GM12878 (cell line): ENCODE data around the gene XPO6. TPM values are rescaled to one million over a fixed set of nuclear protein-coding genes. Genes with fewer than 3 reads are reported as not detected.

Source experiments
- ATAC-seq: fragments of 200-7000 bp; cut with Tn5 transposase; 3 replicates; pipeline ENCODE4 v1.9.1; 2020; ENCODE audit warnings: mild to moderate bottlenecking, moderate library complexity
- BruUV-seq: library from RNA; stranded (reverse); fragments of 400-500 nt; replicated peaks from 2 replicates; lab custom pipeline; 2021; lab: Mats Ljungman, UMichigan
- CTCF ChIA-PET: fragments of 300-600 bp; sonication (Branson Sonifier 250); formaldehyde crosslinking; extraction: SDS; loops from one replicate; lab custom pipeline; 2021; ENCODE audit warnings: inconsistent platforms; lab: Yijun Ruan, JAX
- POLR2A ChIA-PET: fragments of 350-600 bp; formaldehyde crosslinking; extraction: SDS; loops from one replicate; lab custom pipeline; 2021; ENCODE audit warnings: inconsistent platforms; lab: Charles Lee
- RAD21 ChIA-PET: fragments of 300-600 bp; sonication (Branson Sonifier 250); formaldehyde crosslinking; loops from one replicate; lab custom pipeline; 2023; ENCODE audit warnings: antibody characterized with exemption; ENCODE audit not compliant: unreplicated experiment; lab: Charles Lee
- SMC1A ChIA-PET: fragments of 300-600 bp; sonication (Branson Sonifier 250); formaldehyde crosslinking; loops from one replicate; lab custom pipeline; 2023; ENCODE audit not compliant: unreplicated experiment, uncharacterized antibody; lab: Charles Lee
- DNase-seq: peaks from one replicate; pipeline ENCODE4 v3.0.0-alpha.2; 2011; ENCODE audit warnings: low read depth, low spot score
- FAIRE-seq: peaks from 3 replicates; lab custom pipeline; 2011; peaks lifted over from hg19 to GRCh38; lab: Jason Lieb, UNC
- H2AFZ ChIP-seq: 2 replicates; pipeline ENCODE4 v1.6.0; 2011; ENCODE audit warnings: low read depth, low read length, control low read depth; ENCODE audit not compliant: control insufficient read depth
- H3K27ac ChIP-seq: 2 replicates; pipeline ENCODE4 v1.5.1; 2011; ENCODE audit warnings: control low read depth; ENCODE audit not compliant: control insufficient read depth, insufficient read depth
- H3K27me3 ChIP-seq, 2 experiments: replicated peaks in 1 of 2; 2 replicates each; pipeline versions ENCODE4 v1.6.0 to v1.6.1; 2011; ENCODE audit warnings: low read length in 1 of 2; ENCODE audit not compliant: control insufficient read depth in 2 of 2, insufficient read depth in 2 of 2
- H3K36me3 ChIP-seq, 2 experiments: 2 replicates each; pipeline ENCODE4 v1.5.1; 2011; ENCODE audit warnings: low read length in 1 of 2; ENCODE audit not compliant: control insufficient read depth in 2 of 2, insufficient read depth in 2 of 2
- H3K4me1 ChIP-seq: 2 replicates; pipeline ENCODE4 v1.6.1; 2011; ENCODE audit warnings: mild to moderate bottlenecking, low read length, moderate library complexity, mixed read lengths; ENCODE audit not compliant: control insufficient read depth, insufficient read depth
- H3K4me2 ChIP-seq: 2 replicates; pipeline ENCODE4 v1.6.0; 2011; ENCODE audit warnings: control low read depth; ENCODE audit not compliant: control insufficient read depth, insufficient read depth
- H3K4me3 ChIP-seq: fragments of 200-600 bp; sonication (generic); 2 replicates; pipeline ENCODE4 v1.5.1; 2016
- H3K79me2 ChIP-seq: 2 replicates; pipeline ENCODE4 v1.6.0; 2011; ENCODE audit warnings: low read length; ENCODE audit not compliant: control insufficient read depth, insufficient read depth
- H3K9ac ChIP-seq: 2 replicates; pipeline ENCODE4 v1.8.0; 2011; ENCODE audit warnings: low read length, control low read depth, mixed read lengths; ENCODE audit not compliant: control insufficient read depth, insufficient read depth
- H3K9me3 ChIP-seq: replicated peaks from 3 replicates; pipeline ENCODE4 v1.5.1; 2011; ENCODE audit warnings: mild to moderate bottlenecking, low read length; ENCODE audit not compliant: control insufficient read depth, insufficient read depth
- H4K20me1 ChIP-seq: 2 replicates; pipeline ENCODE4 v1.6.0; 2011; ENCODE audit not compliant: control insufficient read depth, insufficient read depth
- CEBPZ ChIP-seq: fragments of 150-350 bp; IDR thresholded peaks from 2 replicates; pipeline ENCODE4 v1.6.1; 2016; ENCODE audit warnings: low read depth, low read length
- E4F1 ChIP-seq: fragments of 450-650 bp; IDR thresholded peaks from 2 replicates; pipeline ENCODE4 v1.6.1; 2018; ENCODE audit warnings: borderline replicate concordance, mild to moderate bottlenecking; ENCODE audit not compliant: partially characterized antibody
- MEF2A ChIP-seq: IDR thresholded peaks from 2 replicates; pipeline ENCODE4 v1.6.1; 2011; ENCODE audit warnings: low read depth, mild to moderate bottlenecking, low read length, moderate library complexity; ENCODE audit not compliant: insufficient read depth
- PBX3 ChIP-seq: IDR thresholded peaks from 2 replicates; pipeline ENCODE4 v1.6.1; 2011; ENCODE audit warnings: mild to moderate bottlenecking, low read depth, low read length, moderate library complexity; ENCODE audit not compliant: insufficient replicate concordance
- SRF ChIP-seq, 2 experiments: IDR thresholded peaks; 2 replicates each; pipeline ENCODE4 v1.6.1; 2011; ENCODE audit warnings: low read depth in 2 of 2, low read length in 2 of 2, mild to moderate bottlenecking in 1 of 2, moderate library complexity in 1 of 2
- WGBS: methylation state at CpG from one replicate; pipeline ENCODE4 v1.1.6; 2016; ENCODE audit warnings: low lambda C conversion rate; ENCODE audit not compliant: insufficient replicate concordance, insufficient coverage; ENCODE audit errors: missing lambda C conversion rate; 5-methylcytosine and 5-hydroxymethylcytosine counted together
- in situ Hi-C: fragments of 300-500 bp; cut with MboI; formaldehyde crosslinking; loops from 9 replicates; pipeline ENCODE4 v1.14.3; 2018; ENCODE audit warnings: mixed read lengths
- intact Hi-C: fragments of 100-400 bp; cut with micrococcal nuclease; formaldehyde crosslinking; loops from one replicate; pipeline ENCODE4 v1.14.2; 2022; ENCODE audit not compliant: unreplicated experiment
- polyA plus RNA-seq, 11 experiments: library from polyadenylated mRNA; depleted of rRNA in 4 of 11; unstranded in 6 of 11; stranded (reverse) in 5 of 11; fragments of >200 nt; fragmentation: Nextera tagmentation in 4 of 11; fragmentation: Illumina TruSeq in 1 of 11; extraction: Ambion mirVana in 4 of 11; extraction: Trizol in 1 of 11; gene quantifications; 1 replicate in 1 of 11; 2 replicates in 10 of 11; pipeline versions ENCODE4 v1.2.1 to v1.2.3, GENCODE V29; 2011 to 2016; ENCODE audit warnings: inconsistent platforms in 2 of 11, missing spikeins in 2 of 11, low read depth in 1 of 11
- total RNA-seq, 4 experiments: library from RNA; depleted of rRNA in 3 of 4; stranded (reverse); fragments of >200 nt in 3 of 4; fragmentation: Illumina TruSeq in 1 of 4; extraction: Trizol in 1 of 4; gene quantifications; 2 replicates each; pipeline versions ENCODE4 v1.2.1 to v1.2.3, GENCODE V29; 2013 to 2021

The XPO6 gene
- total and polyA plus RNA-seq, 10 of the 15 experiments (the other 5 are each of a cell fraction or from before 2014, with no cell fraction given) = 9.9 to 246 (median 110) TPM

- Histone ChIP-seq H3K4me2 (no peak within 1 kb of the TSS), H3K27me3 (peaks cover 7 to 11% of the 10 kb centered on the region in 2 experiments; a peak in 3 of 4 replicates), H3K4me1 (no peaks in the 10 kb centered on the region), H3K4me3 (no peak within 1 kb of the TSS), H2AFZ (no peak within 1 kb of the TSS), H3K79me2 (no peaks in the 10 kb centered on the region), H3K9me3 (no peaks in the 10 kb centered on the region), H3K36me3 (no peaks in the 10 kb centered on the region), H4K20me1 (no peaks in the 10 kb centered on the region), H3K27ac (no peak within 1 kb of the TSS), H3K9ac (no peak within 1 kb of the TSS)
- DNase-seq = no peak
- RAD21 ChIA-PET = interaction anchor here (0.7 kb wide), 1 partner anchor 427 kb away, joined by 4 read pairs; no protein-coding TSS in a partner anchor
- POLR2A ChIA-PET = no interaction called here
- CTCF ChIA-PET = no interaction called here
- TF ChIP-seq SRF (IDR thresholded peaks at IDR 0.05; ENCODE audit: low read depth in 2 of 2, low read length in 2 of 2) (no peak), CEBPZ (no peak), PBX3 (no peak), E4F1 (no peak), MEF2A (no peak)
- 5% methylated on average over 26 of the region's 54 CpGs for WGBS
- SMC1A ChIA-PET = no interaction called here
- no peak for ATAC-seq
- no peak for FAIRE-seq
- in situ Hi-C loops = loop anchor here (25.0 kb wide), 1 partner anchor 426 kb away; no protein-coding TSS in a partner anchor
- intact Hi-C loops = no loop called here
- BruUV-seq = no TSS peak
Measured at GRCh38 chr16:28063591-28064061, 148.1 kb downstream of the XPO6 start, which contains the start of gene GSG1L. Gene GSG1L, minus strand, starts transcription at chr16:28063714. Its CDS starts 290 bp downstream, at chr16:28063424.
